ENCODE data around the gene CCDC28B. TPM values are rescaled to one million over a fixed set of nuclear protein-coding genes. Genes with fewer than 3 reads are reported as not detected.

Gene CCDC28B
- polyA plus RNA-seq, 2 of the 4 experiments (the other 2 are of a cell fraction) = 1.2 to 4.4 TPM

DNA sequence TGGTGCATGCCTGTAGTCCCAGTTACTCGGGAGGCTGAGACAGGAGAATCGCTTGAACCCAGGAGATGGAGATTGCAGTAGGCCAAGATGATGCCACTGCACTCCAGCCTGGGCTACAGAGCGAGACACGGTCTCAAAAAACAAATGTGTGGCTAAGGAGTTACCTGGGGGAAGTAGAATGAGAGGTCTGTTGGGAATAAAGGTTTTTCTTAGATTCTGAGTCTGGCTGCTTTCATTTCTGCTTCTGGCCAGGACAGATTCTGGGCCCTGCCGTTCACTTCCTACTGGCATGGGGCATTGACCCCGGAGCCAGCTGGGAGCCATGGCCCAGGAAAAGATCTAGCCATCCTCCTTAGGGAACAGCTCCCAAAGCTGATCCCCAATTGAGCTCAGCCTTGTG, 8.1 kb downstream of the CCDC28B start:
- Histone ChIP-seq H3K27ac (no peak overlapping the region), H3K9me3 (no peaks in the 10 kb centered on the region), H3K4me2 (no peak overlapping the region), H3K4me3 (no peak overlapping the region), H3K4me1 (peaks cover 12% of the 10 kb centered on the region; the same call in 2 of the 3 replicates)
- no peak for FAIRE-seq
- CTCF ChIA-PET = no interaction called here
- WGBS (ENCODE audit: missing lambda C conversion rate) = 85% methylated on average over 6 of the region's 6 CpGs
- ATAC-seq = no peak
- POLR2A ChIA-PET = no interaction called here
- DNase-seq (ENCODE audit: low read depth in 1 of 2, low spot score in 1 of 2) = no peak
- TF ChIP-seq NPAS2 (CRISPR knock-in tag; IDR thresholded peaks at IDR 0.05; ENCODE audit: borderline replicate concordance) (no peak), POLR2A (IDR thresholded peaks at IDR 0.05; ENCODE audit: low read length) (no peak), HOXB5 (CRISPR knock-in tag; IDR thresholded peaks at IDR 0.05) (no peak), SREBF2 (IDR thresholded peaks at IDR 0.05) (no peak), PHF8 (IDR thresholded peaks at IDR 0.05; ENCODE audit: borderline replicate concordance, low read depth) (no peak), CBX2 (IDR thresholded peaks at IDR 0.05; ENCODE audit: borderline replicate concordance, low read depth) (no peak), KDM5A (IDR thresholded peaks at IDR 0.05) (no peak), NFE2L2 (conservative IDR thresholded peaks at IDR 0.05; ENCODE audit: low read length) (no peak), RAD21 (conservative IDR thresholded peaks at IDR 0.05 in 1 of 2, IDR thresholded peaks at IDR 0.05 in 1 of 2) (no peak), ZNF302 (CRISPR knock-in tag; IDR thresholded peaks at IDR 0.05) (no peak), RNF2 (IDR thresholded peaks at IDR 0.05; ENCODE audit: borderline replicate concordance, low read depth) (no peak), CBX8 (IDR thresholded peaks at IDR 0.05) (no peak), JUNB (IDR thresholded peaks at IDR 0.05) (no peak)
- TF ChIP-seq, protein P1, sequence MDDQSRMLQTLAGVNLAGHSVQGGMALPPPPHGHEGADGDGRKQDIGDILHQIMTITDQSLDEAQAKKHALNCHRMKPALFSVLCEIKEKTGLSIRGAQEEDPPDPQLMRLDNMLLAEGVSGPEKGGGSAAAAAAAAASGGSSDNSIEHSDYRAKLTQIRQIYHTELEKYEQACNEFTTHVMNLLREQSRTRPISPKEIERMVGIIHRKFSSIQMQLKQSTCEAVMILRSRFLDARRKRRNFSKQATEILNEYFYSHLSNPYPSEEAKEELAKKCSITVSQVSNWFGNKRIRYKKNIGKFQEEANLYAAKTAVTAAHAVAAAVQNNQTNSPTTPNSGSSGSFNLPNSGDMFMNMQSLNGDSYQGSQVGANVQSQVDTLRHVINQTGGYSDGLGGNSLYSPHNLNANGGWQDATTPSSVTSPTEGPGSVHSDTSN (IDR thresholded peaks at IDR 0.05) = no peak
- TF ChIP-seq, protein P2, sequence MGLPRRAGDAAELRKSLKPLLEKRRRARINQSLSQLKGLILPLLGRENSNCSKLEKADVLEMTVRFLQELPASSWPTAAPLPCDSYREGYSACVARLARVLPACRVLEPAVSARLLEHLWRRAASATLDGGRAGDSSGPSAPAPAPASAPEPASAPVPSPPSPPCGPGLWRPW (IDR thresholded peaks at IDR 0.05) = no peak

DNA sequence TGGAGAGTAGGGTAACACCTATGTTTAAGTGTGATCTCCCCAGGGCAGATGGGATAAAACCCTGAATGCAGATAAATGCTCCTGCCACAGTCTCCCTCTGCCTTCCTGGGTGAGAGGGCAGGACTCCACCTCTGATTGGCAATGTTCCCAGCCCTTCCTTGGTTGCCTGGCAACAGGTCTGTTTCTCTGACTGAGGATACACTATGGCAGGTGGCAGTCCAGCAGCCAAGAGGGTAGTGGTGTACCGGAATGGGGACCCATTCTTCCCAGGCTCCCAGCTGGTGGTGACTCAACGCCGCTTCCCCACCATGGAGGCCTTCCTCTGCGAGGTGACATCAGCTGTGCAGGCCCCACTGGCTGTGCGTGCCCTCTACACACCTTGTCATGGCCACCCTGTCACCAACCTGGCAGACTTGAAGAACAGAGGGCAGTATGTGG, 8.5 kb downstream of the CCDC28B start, which contains the start of gene DCDC2B:
Gene DCDC2B, plus strand, starts transcription at position 199 of the 438 bp plus-strand sequence. Its CDS starts 5 bp downstream, at position 204.
- H3K4me1 ChIP-seq = peaks cover 12% of the 10 kb centered on the region; the same call in 2 of the 3 replicates
- no peak for TF ChIP-seq HDAC2 (IDR thresholded peaks at IDR 0.05)
- ChIA-PET POLR2A (no interaction called here), CTCF (interaction anchor here (1.0 to 2.1 kb wide), 2 partner anchors 39 to 127 kb away, joined by 3 to 9 read pairs; partner anchors contain the start of gene MARCKSL1)
- H3K9me3 ChIP-seq = no peaks in the 10 kb centered on the region
- WGBS (ENCODE audit: missing lambda C conversion rate) = no CpG with 5 or more reads among the region's 5 CpGs
- H3K27ac ChIP-seq = no peak within 1 kb of the TSS
- no peak within 1 kb of the TSS for H3K4me2 ChIP-seq
- ATAC-seq = peak in 1 of 2 experiments; percentile 7; a peak in 3 of 6 replicates
- peak in 1 of 2 experiments; percentile 58 for DNase-seq (ENCODE audit: low read depth in 1 of 2, low spot score in 1 of 2)
- H3K4me3 ChIP-seq = no peak within 1 kb of the TSS
- no peak for FAIRE-seq

DNA sequence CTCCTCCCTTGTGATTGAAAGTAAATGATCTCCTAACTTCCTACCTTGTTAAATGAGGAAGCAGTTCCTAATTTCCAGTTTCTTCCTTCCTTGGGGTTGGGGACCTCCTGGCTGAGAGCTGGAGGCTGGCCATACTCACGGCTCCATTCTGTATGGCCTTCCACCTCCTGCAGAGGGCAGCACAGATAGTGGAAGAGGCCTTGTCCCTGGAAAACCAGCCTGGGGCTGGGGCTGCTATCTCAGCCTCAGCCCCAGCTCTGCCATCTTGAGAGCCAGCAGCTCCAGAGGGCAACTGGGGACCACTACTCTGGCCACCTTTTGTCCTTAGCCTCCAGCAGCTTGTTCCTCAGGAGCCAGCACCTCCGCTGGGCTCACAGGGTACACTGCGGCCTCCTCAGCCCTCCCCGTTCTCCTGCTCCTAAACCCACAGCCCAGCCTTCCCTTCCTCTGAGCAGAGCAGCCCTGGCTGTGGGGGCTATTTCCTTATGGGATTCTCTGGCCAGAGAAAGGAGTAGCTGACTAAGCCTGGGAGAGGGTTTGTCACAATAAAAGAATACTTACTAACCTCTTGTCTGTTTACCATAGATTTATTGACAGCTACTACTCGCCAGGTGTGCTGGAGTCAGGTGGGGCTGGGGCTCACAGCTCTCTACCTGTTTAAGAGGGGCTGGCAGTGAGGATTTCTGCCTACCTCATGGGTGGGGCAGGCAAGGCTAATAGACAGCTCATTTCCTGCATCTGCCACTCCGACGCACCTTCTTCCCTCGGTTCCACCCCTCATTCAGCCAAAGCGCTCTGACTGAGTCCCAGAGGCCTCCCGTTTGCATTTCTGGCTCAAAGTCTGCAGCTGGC, 15.5 kb downstream of the CCDC28B start:
- no peak for FAIRE-seq
- peak; percentile 94 to 96 for ATAC-seq
- WGBS (ENCODE audit: missing lambda C conversion rate) = 88% methylated on average over 10 of the region's 10 CpGs

More for the DNA sequence above, 15.5 kb downstream of the CCDC28B start:
- H3K4me1 ChIP-seq = peaks cover 3% of the 10 kb centered on the region; the same call in 2 of the 3 replicates
- no peak overlapping the region for H3K4me2 ChIP-seq
- ChIA-PET CTCF (interaction anchor here (0.5 to 10.4 kb wide), 46 partner anchors 10 to 208 kb away, joined by 3 to 96 read pairs (median 4); partner anchors contain the start of genes CCDC28B, FAM167B, HDAC1 and IQCC), POLR2A (interaction anchor here (1.0 to 1.8 kb wide), 4 partner anchors 19 to 120 kb away, joined by 3 to 10 read pairs (median 6); partner anchors contain the start of genes MARCKSL1 and TXLNA)
- H3K9me3 ChIP-seq = no peaks in the 10 kb centered on the region
- DNase-seq (ENCODE audit: low read depth in 1 of 2, low spot score in 1 of 2) = peak; percentile 61 to 62
- H3K27ac ChIP-seq = no peak overlapping the region
- no peak overlapping the region for H3K4me3 ChIP-seq
- peak; percentile 64 for TF ChIP-seq SMC3 (IDR thresholded peaks at IDR 0.05)
- TF ChIP-seq, protein P3, sequence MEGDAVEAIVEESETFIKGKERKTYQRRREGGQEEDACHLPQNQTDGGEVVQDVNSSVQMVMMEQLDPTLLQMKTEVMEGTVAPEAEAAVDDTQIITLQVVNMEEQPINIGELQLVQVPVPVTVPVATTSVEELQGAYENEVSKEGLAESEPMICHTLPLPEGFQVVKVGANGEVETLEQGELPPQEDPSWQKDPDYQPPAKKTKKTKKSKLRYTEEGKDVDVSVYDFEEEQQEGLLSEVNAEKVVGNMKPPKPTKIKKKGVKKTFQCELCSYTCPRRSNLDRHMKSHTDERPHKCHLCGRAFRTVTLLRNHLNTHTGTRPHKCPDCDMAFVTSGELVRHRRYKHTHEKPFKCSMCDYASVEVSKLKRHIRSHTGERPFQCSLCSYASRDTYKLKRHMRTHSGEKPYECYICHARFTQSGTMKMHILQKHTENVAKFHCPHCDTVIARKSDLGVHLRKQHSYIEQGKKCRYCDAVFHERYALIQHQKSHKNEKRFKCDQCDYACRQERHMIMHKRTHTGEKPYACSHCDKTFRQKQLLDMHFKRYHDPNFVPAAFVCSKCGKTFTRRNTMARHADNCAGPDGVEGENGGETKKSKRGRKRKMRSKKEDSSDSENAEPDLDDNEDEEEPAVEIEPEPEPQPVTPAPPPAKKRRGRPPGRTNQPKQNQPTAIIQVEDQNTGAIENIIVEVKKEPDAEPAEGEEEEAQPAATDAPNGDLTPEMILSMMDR (IDR thresholded peaks at IDR 0.05) = peak; percentile 64
- TF ChIP-seq MAFK (IDR thresholded peaks at IDR 0.05; ENCODE audit: partially characterized antibody) = no peak
- TF ChIP-seq RAD21 (conservative IDR thresholded peaks at IDR 0.05 in 1 of 2, IDR thresholded peaks at IDR 0.05 in 1 of 2) = peak; percentile 65 to 75
- TF ChIP-seq HEYL (CRISPR knock-in tag; IDR thresholded peaks at IDR 0.05) = no peak

All from A549 (cell line).